GM18861 (cell line): ENCODE measurements around the gene TOX3.

Experiments used
- ATAC-seq: cut with Tn5 transposase; IDR thresholded peaks from one replicate; pipeline ENCODE4 v1.9.1; 2021; ENCODE audit not compliant: unreplicated experiment

The TOX3 gene

GRCh38 chr16:52460639-52461178, 86.2 kb downstream of the TOX3 start:
- ATAC-seq = no peak

- ATAC-seq = no peak
These were observed 90.6 kb downstream of the TOX3 start for GRCh38 chr16:52456368-52456767.

GRCh38 chr16:52455549-52456277, 91.2 kb downstream of the TOX3 start:
- ATAC-seq = no peak

GRCh38 chr16:52453644-52454043, 93.3 kb downstream of the TOX3 start:
- ATAC-seq = no peak

GRCh38 chr16:52451971-52452421, 94.9 kb downstream of the TOX3 start:
- ATAC-seq = no peak

DNA sequence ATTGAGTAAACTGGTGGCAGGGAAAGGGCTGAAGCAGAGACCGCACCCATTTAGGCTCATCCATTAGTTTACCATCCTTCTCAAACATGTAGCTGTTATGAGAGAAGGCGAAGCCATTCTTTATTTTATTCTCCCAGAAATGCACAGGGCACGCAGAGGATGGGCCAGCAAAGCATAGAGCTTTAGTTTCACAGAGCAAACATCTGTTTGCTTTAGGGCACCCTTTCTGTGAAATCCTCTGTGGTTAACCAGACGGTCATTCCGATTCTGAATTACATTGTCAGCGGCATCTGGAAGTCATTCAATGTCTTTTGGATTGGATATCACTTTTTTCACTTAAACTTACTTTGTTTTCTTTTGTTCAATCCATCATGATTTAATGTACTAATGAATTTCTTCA, 96.0 kb downstream of the TOX3 start:
- no peak for ATAC-seq

DNA sequence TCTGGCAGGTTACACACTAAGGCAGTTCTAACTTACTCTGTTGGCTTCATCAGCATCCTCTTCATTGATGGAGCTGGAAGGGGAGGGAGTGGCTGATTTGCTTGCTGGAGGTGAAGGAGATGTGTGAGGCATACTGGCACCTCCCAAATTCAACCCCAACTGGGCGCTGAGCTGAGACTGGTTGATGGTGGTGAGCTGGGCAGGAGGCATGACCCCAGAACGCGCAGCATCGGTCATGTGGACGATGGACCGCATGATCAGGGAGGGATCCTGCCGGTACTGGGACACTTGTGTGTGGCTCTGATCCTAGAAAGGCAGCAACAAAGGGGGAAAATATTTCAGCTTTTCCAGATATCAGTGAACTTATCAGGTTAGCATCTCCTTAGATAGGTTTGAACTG, 96.7 kb downstream of the TOX3 start:
- ATAC-seq = no peak

DNA sequence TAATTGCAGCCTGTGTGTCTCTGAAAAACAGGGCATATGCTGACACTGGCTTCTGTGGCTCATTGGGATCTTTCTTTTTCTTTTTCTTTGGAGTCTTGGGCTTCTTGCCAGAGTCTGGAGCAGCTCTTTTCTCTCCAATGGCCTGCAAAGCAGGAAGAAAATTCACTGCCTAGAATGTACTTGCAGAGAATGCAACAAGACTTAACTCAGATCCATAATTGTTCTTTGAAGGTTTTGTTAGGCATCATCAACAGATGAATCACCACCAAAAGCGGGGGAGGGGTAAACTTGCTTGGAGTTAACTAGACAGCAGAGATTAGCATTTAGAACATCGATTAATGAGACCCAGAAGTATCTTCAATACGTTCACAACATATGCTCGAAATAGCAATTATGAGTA, 100.9 kb downstream of the TOX3 start:
- ATAC-seq = no peak

DNA sequence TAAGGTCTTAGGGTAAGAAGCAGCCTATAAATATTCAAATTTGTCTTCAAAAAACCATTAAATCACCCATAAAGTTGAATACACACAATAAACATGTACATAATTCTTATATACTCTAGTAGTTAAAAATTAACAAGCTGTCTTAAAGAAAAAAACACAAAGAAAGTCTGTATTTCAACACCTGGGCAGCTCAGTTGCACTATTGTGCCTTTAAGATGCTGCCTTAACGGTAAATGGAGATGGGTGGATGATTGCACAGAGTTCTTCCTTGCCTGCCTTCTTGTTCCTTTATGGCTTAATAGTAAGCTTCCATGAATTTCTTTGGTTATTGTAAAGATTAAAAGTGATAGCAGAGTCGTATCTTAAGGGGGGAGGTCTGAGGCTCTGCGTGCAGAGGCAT, 105.1 kb downstream of the TOX3 start:
- no peak for ATAC-seq

GRCh38 chr16:52440248-52440647, 106.7 kb downstream of the TOX3 start:
- no peak for ATAC-seq

DNA sequence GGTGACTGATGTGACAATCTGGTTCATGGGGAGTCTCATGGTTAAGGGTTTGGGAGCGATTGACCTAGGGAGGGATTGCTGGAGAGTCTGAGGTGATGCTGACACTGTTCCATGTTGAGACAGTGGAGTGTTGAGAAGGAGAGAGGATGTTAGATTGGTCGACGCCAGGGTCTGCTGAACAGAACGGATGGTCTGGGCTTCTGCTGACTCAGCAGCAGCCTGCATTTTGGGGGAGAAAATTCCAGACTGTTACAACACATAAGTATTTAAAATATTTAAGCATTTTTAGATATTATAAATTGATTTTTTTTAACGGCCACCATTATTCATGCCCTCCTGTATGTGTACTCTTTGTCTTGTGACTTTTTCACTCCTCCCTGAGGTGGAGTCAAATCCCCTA, 107.2 kb downstream of the TOX3 start:
- no peak for ATAC-seq

DNA sequence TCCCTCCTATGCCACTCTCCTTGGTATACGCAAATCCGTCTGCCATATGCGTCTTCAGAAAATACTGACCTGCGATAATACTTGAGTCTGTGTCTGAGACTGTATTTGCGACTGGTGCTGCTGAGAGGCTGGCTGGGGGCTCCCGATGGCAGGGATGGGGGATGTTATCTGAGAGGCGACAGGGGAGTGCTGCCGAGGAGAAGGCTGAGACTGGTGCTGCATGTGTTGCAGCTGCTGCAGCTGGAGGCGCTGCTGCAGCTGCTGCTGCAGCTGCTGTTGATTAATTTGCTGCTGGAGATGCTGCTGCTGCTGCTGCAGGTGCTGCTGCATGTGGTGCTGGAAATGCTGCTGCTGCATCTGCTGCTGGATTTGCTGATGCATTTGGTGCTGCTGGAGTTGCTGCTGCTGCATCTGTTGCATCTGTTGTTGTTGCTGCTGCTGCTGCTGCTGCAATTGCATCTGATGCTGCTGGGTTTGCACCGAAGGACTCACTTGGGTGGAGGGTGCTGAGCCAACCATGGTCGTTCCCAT, 107.7 kb downstream of the TOX3 start:
- no peak for ATAC-seq

GRCh38 chr16:52437277-52437670, 109.7 kb downstream of the TOX3 start:
- no peak for ATAC-seq

DNA sequence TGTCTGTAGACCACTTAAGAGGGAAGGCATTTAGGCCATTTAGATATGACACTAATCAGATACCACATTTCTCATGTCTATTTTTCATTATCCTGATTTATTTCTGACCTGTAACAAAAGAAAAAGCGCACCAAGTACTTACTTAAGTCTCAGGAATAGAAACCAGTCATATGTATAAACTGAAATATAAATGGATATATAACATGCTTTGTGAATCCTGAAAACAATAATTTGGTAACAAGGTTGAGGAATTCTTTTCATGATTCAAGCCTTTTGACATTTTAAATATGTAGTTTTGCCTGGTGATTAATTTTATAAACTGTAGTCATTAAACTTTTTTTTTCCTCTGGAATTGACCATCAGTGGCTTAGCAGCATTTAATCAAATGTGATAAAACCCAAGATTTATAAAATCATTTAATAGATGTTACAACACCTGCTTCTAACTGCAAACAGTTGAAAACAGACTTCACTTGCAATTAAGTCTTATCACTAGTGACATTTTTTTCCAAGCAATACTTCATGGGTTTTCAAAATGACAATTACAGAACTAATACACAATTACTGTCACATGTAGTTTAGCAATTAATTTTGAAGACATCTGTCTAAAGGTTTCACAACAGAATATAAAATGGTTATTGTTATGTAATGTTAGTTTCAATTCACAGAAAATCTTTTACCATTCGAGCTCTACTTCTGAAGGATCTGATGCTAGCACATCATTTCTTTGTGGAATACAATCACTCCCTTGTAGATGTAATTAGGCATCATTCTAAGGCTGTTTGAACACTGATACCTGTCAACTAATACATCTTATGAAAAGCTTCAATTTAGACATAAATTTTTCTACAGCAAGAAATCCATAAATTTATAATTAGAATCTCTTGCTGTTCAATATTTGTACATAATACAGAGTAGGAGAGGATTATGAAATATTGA, 110.3 kb downstream of the TOX3 start:
- ATAC-seq = no peak

DNA sequence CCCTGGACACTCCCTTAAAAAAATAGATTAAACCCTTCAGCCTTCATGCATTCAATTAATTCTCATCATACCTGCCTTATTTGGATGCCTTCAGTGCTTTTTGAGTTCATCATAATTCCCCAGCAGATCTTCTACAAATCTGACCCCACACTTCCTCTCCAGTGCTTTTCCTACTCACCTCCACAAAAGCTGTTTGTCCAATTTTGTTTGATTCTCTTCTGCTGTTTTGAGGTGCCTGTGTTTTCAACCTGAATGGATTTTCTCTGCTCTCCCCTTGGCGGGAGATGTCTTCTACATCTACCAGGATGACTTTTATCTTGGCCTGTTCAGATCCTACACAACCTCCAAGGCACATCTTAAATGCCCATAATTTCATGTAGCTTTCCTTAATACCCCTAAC, 112.7 kb downstream of the TOX3 start:
- ATAC-seq = no peak

DNA sequence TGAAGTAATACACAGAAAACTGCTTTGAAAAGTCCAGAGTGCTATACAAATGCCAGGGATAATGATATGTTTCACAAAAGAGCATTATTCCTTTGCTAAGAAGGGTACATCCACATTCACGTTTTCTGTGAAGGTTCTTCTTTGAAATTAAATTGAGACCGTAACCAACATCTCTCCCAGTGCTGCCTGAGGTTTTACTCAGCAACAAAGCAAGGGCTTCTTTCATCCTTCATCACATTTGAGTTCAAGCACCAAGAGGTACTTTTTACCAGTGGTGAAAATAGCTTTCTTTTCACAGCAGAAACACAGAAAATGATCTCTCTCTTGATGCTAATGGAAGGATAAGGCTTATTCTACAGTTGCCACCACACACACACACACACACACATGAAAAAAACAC, 113.3 kb downstream of the TOX3 start:
- no peak for ATAC-seq

DNA sequence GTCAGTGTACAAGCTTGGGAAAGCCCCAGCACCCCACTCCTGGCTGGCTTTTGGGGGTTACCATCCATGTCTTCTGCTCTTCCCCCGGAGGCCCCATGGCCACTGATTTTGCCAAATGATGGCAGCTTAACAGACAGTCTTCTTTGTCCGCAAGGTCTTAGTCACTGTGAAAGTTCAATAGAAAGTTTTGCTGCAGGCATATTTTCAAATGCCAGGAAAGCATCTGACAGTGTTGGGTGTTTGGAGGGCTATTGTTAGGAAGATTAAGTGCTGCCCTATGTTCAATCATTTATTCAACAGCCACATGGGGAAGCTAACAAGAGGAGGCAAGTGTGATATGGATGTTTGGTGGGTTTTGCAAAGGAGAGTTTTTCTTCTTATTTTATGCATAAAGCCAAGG, 122.4 kb downstream of the TOX3 start:
- no peak for ATAC-seq

GRCh38 chr16:52422307-52422706, 124.6 kb downstream of the TOX3 start:
- no peak for ATAC-seq

DNA sequence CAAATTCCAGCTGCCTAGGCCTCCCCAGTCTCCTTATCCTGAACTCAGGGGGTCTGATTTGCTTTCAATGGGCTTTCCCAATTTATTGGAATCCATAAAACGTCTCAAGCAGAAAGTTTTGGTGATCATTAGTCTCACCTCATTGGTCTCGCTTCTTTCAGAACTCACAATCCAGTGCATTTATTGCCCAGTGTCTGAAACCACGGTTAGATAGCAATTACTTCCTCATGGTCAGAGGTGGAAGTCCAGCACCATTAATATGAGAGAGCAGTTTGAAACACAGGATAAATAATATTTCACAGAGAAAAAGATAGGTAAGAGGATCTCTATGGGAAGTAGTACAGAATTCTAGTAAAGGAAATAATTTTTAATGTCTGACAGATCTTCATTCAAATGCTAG, 128.7 kb downstream of the TOX3 start:
- ATAC-seq = no peak

GRCh38 chr16:52416888-52417287, 130.1 kb downstream of the TOX3 start:
- no peak for ATAC-seq

- ATAC-seq = no peak
These were observed 135.9 kb downstream of the TOX3 start for GRCh38 chr16:52411011-52411410.
